ENCODE data around the gene RGS6. TPM values are rescaled to one million over a fixed set of nuclear protein-coding genes. Genes with fewer than 3 reads are reported as not detected.

RGS6 gene
- total RNA-seq, 4 donors from 2014 or later: 0.54 to 9.1 (median 3.3) TPM

GRCh38 chr14:72070458-72070857, 138.2 kb downstream of the RGS6 start:
- TF ChIP-seq, protein P1, sequence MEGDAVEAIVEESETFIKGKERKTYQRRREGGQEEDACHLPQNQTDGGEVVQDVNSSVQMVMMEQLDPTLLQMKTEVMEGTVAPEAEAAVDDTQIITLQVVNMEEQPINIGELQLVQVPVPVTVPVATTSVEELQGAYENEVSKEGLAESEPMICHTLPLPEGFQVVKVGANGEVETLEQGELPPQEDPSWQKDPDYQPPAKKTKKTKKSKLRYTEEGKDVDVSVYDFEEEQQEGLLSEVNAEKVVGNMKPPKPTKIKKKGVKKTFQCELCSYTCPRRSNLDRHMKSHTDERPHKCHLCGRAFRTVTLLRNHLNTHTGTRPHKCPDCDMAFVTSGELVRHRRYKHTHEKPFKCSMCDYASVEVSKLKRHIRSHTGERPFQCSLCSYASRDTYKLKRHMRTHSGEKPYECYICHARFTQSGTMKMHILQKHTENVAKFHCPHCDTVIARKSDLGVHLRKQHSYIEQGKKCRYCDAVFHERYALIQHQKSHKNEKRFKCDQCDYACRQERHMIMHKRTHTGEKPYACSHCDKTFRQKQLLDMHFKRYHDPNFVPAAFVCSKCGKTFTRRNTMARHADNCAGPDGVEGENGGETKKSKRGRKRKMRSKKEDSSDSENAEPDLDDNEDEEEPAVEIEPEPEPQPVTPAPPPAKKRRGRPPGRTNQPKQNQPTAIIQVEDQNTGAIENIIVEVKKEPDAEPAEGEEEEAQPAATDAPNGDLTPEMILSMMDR (IDR thresholded peaks at IDR 0.05): no peak
- TF ChIP-seq POLR2A (IDR thresholded peaks at IDR 0.05): no peak
- no peaks in the 10 kb centered on the region for H3K36me3 ChIP-seq

DNA sequence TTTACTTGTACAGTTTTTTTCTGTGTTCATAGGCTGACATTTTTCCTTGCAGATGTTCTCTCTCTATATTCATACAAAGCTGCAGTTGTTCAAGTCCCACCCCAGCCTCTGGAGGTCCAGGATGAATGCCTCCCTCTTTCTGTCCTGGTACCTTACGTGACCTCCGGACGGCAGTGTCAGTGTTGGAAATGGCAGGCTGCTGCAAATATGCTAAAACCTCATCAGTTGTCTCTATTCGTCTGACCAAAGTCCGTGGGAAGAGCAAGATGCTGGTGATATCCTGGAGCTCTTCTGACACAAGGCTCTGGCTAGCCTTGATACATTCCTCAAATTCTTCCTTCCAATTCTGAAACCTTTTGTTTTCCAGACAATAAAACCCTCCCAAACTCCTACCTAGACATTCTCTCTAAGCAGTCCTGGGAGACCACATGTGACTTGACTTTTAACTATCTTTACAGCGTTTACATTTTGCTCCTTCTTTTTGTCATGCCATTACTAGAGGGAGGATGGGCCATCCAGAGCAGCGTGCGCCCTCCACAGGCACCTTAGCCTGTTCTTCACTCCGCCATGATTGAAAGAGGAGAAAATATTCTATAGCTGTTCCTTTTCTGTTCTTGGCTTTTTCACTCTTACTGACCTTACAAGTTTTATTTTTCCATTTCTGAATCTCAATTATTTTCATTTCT, 143.6 kb downstream of the RGS6 start:
- H3K4me3 ChIP-seq: no peak overlapping the region
- H3K27ac ChIP-seq: no peak overlapping the region
- H3K9me3 ChIP-seq: no peaks in the 10 kb centered on the region
- TF ChIP-seq, protein P1 (IDR thresholded peaks at IDR 0.05): no peak
- no peak for TF ChIP-seq POLR2A (IDR thresholded peaks at IDR 0.05)
- no peaks in the 10 kb centered on the region for H3K27me3 ChIP-seq
- no peaks in the 10 kb centered on the region for H3K4me1 ChIP-seq
- H3K36me3 ChIP-seq: no peaks in the 10 kb centered on the region
- no peak for DNase-seq

More at GRCh38 chr14:72070458-72070857, 138.2 kb downstream of the RGS6 start:
- Histone ChIP-seq H3K4me3 (no peak overlapping the region), H3K9me3 (no peaks in the 10 kb centered on the region), H3K4me1 (no peaks in the 10 kb centered on the region), H3K27ac (no peak overlapping the region), H3K27me3 (no peaks in the 10 kb centered on the region)
- DNase-seq: no peak

DNA sequence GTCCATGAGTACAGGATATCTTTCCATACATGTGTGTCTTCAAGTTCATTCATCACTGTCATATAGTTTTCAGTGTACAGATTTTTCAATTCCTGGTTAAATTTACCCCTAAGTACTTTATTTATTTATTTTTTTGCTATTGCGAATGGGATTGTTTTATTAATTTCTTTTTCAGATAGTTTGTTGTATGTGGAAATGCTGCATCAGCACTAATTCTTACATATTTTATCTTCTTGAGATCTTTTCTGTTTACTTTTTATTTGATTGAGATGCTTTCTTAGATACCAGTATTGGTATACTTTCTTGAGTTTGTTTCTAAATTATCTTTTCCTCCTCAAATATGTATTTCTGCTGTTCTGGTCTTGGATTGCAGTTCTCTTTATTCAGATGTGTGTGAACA, 148.9 kb downstream of the RGS6 start:
- no peak for TF ChIP-seq POLR2A (IDR thresholded peaks at IDR 0.05)
- TF ChIP-seq, protein P1 (IDR thresholded peaks at IDR 0.05): no peak

DNA sequence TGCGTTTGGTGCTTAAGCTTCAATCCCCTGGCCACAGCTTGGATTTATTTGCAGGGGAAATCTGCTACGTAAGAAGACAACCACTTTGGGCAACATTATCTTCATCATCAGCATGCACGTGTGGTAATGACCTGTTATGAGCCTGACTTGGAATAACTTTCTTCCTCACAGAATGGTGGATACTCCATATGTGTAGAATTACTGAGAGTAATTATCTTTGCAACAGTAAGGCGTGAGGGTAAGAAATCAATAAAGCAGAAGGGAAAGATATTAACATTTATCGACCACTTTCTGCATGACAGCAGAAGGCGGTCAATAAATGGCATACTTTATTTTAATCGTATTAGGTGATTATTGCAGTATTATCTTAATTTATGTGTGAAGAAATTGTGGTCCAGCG, 152.7 kb downstream of the RGS6 start:
- Histone ChIP-seq H3K27ac (no peak overlapping the region), H3K27me3 (no peaks in the 10 kb centered on the region), H3K9me3 (no peaks in the 10 kb centered on the region), H3K4me1 (no peaks in the 10 kb centered on the region), H3K36me3 (no peaks in the 10 kb centered on the region), H3K4me3 (no peak overlapping the region)
- DNase-seq: no peak
- TF ChIP-seq POLR2A (IDR thresholded peaks at IDR 0.05): no peak
- TF ChIP-seq, protein P1 (IDR thresholded peaks at IDR 0.05): no peak

More for the DNA sequence above, 148.9 kb downstream of the RGS6 start:
- no peaks in the 10 kb centered on the region for H3K9me3 ChIP-seq
- H3K27me3 ChIP-seq: no peaks in the 10 kb centered on the region
- H3K4me1 ChIP-seq: no peaks in the 10 kb centered on the region
- H3K36me3 ChIP-seq: no peaks in the 10 kb centered on the region
- no peak overlapping the region for H3K27ac ChIP-seq
- no peak overlapping the region for H3K4me3 ChIP-seq
- DNase-seq: no peak

DNA sequence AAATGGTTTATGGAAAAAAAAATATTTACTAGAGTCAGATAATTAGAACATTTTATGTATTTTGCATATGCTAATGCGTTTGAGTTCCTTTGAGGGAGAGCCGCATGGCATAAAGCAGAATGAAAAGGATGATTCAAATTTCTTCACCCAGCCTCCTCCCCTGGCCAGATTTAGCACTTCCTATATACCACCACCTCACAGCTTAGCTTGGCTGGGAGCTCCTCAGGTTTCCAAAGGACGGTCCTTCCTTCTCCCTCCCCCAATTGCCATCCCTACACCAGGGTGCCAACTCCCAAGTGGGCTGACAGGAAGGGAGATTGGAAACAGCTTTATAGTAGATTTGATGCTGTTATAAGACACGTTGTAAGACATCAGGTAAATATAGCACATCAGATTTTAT, 157.4 kb downstream of the RGS6 start:
- Histone ChIP-seq H3K27ac (no peak overlapping the region), H3K4me3 (no peak overlapping the region), H3K9me3 (no peaks in the 10 kb centered on the region), H3K4me1 (no peaks in the 10 kb centered on the region), H3K27me3 (no peaks in the 10 kb centered on the region), H3K36me3 (no peaks in the 10 kb centered on the region)
- TF ChIP-seq, protein P1 (IDR thresholded peaks at IDR 0.05): no peak
- no peak for TF ChIP-seq POLR2A (IDR thresholded peaks at IDR 0.05)
- no peak for DNase-seq
